Globus pallidus (tissue), 1 donor: ENCODE measurements around the gene RILPL1.
"Not testable (repeated sequence)": the region's sequence is repeated elsewhere in the genome, so short reads cannot be mapped to it uniquely, and the experiment has no call there.

Experiments used
- DNase-seq: peaks from one replicate; pipeline ENCODE4 v3.0.0-alpha.2; 2015; ENCODE audit warnings: low spot score

The RILPL1 gene

DNA sequence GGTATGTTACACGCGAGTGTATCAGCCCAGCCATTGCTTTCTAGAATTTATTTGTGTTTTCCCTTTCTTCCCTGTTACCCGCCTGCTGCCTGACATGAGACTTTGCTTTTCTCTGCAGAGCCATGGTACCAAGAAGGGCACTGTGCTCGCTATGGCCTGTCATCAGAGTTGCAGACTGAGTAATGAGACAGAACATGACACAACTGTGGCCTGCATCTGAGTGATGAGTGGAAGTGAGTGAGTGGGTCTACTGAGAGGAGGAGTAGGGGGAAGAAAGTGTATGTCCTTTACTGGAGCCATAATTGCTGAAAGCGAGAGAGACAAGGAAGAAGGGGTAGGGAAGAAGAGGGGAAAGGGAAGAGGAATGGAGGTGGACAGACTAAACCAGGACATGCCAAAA, 2.9 kb downstream of the RILPL1 start:
- DNase-seq: no peak

DNA sequence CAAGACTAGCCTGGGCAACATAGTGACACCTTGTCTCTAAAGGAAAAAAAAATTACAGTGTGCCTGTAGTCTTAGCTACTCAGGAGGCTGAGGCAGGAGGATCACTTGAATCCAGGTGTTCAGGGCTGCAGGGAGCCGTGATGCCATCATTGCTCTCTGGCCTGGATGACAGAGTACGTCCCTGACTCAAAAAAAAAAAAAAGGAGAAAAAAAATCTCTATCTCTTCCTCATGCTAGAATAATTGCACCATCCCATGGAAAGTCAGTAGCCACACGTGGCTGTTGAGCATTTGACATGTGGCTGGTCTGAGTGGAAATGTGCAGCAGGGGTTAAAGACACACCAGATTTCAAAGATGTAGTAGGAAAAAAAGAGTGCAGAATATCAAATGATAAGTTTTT, 3.8 kb downstream of the RILPL1 start:
- no peak for DNase-seq

DNA sequence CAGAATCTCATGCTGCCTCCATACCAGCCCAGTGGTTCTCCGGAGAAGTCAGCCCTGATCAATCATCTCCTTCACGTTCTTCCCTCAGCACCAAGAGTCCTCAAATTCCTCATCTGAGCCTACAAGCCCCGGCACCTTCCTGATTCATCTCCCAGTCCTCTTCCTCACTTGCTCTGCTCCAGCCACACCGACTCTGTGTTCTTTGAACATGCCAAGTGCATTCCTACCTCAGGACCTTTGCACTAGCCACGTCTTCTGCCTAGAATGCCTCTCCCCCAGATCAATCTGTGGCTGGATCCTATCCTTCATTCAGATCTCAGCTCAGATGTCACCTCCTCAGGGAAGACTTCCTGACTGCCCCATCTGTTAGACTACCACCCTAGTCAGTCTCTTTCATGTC, 4.7 kb downstream of the RILPL1 start:
- DNase-seq: no peak

DNA sequence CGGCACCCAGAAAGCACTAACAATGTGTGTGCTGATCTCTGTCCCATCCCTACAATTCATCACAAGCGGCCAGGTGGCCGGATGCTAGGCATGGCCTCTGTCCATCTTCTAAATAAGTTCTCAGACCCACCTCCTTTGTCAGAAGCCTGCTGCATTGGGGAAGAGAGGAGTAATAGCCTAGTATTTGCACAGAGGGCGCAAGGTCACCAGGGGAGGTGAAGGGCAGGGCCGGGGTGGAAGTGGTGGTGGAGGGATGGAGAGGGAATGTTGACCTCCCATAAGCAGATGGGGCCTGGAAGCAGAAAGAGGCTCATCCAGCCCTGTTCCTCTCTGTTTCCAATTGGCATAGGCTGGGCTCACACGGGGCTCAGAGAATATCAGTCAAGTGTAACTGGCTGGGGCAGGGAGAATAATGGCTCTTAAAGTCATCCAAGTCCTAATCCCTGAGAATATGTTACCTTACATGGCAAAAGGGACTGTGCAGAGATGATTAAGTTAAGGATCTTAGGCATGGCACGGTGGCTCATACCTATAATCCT, 6.9 kb downstream of the RILPL1 start:
- DNase-seq: no peak

DNA sequence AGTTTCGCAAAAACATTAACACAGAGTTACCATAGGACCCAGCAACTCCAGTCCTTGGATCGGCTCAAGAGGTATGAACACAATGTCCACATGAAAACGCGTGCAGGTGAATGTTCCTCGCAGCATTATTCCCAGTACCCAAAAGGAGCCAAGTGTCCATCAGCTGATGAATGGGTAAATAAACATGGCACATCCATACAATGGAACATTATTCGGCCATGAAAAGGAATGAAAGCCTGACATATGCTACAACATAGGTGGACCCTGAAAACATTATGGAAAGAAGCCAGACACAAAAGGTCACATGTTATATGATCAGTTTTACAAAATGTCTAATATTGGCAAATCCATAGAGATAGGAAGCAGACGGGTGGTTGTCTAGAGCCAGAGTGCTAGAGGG, 9.1 kb downstream of the RILPL1 start:
- DNase-seq: no peak

DNA sequence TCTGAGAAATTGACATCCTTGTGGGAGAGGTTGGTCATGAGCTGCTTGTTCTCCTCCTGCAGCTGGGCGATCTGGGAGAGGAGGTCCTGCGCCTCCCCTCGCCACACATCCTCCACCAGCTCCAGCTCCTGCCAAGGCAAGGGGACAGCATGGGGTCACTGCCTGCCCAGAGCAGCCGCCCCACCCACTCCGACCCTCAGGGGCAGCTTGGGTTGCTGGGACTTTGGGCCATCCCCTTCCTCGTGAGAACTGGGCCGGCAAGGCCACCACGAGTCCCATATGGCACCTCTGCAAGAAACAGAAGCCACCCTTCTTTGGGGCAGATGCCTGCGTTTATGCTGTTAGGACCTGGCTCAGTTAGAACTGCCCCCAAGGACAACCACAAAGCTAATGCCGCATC, 10.0 kb downstream of the RILPL1 start:
- no peak for DNase-seq

DNA sequence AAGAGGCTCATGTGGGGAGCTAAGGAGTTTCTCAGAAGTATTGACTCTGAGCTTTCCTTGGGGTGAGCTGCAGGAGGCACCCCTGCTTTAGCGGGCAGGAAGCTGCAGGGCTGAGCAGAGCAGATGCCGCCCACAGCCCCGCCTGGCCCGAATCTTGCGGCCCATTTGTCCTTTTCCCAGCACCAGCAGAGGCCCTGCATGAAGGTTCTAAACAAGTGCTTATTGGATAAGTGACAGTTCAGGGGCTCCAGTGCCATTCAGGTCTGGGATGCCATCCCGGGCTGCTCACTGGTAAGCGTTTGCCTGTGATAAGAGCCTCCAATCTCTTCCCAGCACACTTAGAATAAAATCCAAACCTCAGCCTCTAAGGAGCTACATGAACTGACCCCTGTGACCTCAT, 11.4 kb downstream of the RILPL1 start:
- DNase-seq: no peak

DNA sequence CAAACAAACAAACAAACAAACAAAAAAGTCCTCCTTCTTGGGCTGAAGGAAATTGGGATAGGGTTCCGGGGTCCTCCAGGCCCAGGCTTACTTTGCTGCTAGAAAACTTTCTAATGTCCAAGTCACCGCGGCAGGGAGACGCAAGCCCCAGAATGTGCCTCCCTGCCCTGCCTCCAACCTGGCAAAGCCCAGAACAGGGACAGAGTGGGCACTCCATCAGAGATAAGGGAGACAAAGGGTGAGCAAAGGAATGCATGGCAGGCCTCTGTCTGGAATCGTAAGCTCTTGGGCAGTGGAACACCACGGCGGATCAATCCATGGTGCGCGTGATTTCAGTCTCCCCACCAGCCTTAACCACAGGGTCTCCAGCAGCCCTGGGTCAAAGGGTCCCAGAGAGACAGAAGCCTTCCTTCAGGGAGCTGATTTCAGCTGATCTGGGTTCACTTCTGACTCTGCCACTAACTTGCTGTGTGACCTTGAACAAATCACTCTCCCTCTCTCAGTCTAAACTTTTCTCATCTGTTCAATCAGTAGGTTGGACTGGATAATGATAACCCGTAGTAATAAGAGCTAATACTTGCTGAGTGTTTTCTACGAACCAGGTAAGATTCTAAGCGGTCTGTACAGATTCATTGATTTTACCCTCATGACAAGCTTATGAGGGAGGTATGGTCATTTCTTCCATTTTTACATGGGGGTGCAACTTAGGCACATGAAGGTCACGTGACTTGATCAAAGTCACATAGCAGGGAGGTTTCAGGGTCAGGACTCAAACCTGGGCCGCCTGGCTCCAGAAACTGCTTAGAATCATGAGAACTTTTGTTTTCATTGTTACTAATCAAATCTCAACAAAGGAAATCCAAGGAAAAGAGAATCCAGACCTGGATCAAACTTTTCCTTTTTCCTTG, 12.7 kb downstream of the RILPL1 start:
- no peak for DNase-seq

DNA sequence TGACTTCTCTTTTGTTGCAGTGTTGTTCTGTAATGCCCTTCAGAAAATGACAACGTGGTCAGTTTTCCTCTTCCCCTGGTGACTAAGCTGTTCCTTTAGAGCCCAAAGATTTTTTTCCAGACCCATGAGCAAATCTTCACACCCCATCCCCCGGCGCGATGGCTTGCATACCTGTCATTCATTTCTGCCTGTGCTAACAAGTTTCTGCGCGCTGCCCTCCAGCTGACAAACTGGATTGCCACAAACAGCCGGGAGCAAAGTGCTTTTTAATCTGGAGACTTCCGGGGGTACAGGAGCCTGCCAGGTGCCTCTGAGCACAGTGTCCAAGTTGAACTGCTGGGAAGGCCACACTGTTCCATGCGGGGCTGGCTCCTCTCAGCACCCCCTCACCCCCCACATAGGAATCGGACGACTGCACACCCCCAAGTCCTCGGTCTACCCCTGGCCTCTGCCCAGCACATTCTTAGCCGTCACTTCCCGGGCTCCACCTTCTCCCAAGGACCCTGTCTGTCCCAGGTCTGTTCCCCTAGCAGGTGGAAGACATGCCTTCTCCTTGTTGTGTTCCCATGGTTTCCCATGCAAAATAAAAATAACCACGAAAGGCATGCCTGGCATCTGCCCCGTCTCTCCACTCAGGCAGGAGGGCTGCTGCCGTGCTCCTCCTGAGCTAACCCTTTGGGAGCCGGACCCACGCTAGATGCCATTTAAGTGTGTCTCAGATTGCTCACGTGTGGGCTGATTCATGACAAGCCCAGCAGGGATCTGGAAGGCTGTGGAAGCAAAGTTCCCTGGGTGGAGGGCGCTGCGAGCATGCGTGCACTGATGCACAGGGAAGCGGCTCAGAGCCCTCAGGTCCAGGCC, 14.1 kb downstream of the RILPL1 start:
- no peak for DNase-seq

DNA sequence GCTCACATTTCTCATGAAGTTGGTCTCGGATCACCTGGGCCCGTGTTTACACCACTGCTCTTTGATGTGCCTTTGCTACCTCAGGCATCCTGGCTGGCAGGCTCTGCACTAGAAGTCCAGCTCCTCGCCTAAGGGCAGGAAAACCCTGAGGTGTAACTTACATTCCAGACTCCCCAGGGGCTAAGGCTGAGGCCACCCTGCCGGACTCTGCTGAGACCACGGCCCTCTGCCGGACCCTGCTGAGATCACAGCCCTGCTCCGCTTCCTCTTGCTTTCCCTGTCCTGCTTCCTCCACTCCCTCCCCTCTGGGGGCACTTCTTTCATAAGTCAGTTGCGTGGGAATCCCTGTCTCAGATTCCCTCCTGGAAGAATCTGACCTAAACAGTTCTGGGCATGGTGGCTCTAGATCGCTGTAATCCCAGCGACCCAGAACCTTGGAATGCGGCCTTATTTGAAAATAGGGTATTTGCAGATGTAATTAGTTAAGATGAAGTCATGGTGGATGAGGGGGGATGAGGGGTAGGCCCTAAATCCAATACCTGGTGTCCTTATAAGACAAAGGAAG, 17.2 kb downstream of the RILPL1 start:
- DNase-seq: no peak

DNA sequence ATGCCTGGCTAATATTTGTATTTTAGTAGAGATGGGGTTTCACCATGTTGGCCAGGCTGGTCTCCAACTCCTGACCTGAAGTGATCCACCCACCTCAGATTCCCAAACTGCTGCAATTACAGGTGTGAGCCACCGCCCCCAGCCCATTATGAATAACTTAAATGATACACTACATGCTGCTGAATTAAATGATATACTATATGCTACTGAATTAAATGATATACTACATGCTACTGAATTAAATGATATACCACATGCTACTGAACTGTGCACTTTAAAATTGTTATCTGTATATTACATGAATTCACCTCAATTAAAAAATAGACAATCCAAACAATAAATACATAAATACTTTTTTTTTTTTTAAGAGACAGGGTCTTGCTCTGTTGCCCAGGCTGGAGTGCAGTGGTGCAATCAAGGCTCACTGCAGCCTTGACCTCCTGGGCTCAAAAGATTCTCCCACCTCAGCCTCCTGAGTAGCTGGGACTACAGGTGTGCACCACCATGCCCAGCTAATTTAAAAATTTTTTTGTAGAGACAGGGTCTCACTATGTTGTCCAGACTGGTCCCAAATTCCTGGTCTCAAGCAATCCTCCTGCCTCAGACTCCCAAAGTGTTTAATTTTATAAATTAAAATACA, 18.8 kb downstream of the RILPL1 start:
- DNase-seq: not testable (repeated sequence)

DNA sequence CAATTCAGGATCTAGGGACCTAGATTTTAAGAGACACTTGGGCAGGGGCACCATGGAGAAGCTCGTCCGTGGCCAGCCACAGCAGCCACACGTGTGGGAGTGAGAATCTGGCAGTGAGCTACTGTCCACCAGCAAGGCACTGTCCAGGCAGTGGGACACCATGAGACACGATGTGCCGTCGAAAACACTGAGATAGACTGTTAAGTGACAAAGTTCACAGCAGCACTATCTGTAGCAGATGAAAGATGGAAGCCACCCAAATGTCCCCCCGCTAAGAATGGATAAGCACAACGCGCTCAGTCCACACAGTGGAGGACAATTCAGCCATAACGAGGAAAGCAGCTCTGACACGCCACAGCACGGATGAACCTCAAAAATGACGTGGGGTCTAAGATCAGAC, 19.7 kb downstream of the RILPL1 start:
- no peak for DNase-seq

DNA sequence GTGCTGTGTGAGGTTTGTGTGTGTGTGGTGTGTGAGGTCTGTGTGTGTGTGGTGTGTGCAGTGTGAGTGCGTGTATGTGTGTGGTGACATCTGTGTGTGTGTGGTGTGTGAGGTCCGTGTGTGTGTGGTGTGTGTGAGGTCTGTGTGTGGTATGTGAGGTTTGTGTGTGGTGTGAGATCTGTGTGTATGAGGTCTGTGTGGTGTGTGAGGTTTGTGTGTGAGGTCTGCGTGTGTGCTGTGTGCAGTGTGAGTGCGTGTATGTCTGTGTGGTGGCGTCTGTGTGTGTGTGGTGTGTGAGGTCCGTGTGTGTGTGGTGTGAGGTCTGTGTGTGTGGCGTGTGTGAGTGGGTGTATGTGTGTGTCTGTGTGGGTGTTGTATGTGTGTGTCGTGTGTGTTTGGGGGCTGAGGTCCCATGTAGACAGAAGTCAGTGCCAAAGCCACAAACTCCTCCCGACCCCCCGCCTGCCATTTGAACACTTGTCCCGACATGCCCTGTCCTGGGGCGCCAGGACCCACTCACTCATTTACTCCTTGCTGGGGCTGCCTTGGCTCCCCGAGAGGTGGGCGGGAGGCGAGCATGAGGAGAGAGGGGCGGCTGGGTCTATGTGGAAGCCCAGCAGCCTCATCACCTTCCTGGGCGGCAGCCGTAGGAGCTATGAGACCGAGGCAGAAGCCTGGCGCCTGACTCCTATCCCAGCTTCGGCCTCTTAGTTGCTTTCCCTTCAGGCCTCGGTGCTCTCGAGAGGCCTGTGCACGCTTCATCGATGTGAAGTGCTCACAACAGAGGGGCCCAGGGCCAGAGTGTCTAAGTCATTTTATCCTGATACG, 20.5 kb downstream of the RILPL1 start:
- DNase-seq: no peak

DNA sequence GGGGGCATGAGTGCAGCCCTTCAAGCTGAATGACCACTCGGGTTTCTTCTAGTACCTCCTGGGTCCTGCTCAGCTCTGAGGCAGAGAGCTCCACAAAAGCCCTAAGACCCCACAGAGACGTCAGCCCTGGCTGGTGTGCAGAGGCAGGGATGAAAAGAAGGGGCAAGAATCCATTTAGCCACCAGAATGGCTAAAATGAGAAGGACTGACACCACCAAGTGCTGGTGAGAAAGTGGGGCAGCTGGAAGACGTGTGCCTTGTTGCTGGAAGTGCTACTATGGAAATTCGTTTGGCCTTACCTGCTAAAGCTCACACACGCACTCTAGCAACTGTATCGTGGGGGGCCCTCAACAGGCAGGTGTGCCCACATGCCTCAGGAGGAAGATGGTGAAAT, 26.7 kb downstream of the RILPL1 start:
- no peak for DNase-seq

DNA sequence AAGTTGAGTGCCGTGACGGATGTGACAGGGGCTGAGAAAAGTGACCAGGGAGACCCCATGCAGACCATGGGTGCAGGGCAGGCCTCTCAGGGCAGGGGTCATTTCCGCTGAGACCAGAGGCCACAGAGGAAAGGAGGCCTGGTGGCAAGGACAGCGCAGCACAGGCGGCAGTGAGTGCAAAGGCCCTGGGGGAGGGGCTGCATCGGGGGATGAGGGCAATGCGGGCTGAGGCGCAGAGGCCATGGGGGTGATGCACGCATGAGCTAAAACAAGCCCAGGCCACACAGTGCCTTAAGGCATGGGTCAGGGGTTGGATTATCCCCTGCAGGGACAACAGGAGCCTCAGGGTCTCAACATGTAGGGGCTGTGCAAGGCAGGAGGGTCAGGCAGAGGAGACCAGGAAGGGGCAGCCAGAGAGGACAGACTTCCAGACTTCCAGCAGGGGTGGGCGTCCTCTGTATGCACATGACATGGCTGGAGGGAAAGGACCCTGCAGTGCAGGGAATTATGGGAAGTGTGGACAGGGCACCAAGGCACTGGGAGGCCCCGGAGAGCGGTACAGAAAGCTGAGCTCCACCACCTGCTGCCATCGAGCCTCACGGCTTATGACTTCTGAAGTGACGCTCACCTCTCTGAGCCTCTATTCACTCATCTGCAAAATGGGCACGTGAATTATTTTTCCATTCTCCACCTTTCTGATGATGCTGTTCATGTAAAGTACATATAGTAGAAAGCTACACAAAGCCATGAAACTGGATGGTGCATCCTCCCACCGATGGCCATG, 27.3 kb downstream of the RILPL1 start:
- no peak for DNase-seq

DNA sequence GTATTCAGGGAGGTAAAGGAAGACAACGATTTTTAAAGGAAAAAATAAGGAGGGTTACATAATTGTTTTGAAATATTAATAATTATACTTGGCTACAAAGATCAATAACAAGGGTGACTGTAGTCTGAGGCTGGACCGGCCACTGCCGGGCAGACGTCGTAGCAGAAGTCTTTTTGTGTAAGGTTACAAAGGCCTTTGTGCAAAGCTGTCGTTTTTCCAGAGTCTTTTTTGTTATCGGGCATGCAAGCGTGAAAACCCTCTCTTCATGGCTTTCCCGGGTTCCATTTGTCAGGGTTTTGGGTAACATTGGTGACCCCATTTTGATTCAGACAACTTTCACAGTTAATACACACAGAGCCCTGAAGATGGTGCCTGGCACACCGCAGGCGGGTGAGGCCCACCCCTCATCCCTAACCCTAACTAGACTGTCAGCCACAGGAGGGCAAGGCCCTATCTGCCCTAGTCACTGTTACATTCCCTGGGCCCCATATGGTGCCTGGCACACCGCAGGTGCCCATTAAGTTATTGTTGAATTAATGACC, 31.3 kb downstream of the RILPL1 start:
- DNase-seq: peak; percentile 81

DNA sequence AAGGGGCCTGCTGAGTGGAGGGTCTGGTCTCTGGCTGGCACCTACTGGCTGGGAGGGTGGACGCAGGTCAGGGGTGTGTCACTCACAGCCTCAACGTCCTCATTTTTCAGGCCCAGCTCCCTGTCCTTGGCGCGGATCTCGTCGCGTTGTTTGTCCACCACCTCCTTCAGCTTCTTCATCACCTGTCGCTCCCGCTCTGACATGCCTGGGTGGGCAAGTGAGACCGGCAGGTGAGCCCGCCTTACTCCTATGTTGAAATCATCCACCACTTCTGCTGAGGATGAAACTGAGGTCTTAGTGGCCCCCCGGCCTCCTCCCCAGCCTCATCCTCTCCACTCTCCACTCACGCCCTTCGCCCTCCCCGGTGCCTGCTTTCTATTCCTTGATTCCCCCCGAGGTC, 34.2 kb downstream of the RILPL1 start:
- DNase-seq: no peak

DNA sequence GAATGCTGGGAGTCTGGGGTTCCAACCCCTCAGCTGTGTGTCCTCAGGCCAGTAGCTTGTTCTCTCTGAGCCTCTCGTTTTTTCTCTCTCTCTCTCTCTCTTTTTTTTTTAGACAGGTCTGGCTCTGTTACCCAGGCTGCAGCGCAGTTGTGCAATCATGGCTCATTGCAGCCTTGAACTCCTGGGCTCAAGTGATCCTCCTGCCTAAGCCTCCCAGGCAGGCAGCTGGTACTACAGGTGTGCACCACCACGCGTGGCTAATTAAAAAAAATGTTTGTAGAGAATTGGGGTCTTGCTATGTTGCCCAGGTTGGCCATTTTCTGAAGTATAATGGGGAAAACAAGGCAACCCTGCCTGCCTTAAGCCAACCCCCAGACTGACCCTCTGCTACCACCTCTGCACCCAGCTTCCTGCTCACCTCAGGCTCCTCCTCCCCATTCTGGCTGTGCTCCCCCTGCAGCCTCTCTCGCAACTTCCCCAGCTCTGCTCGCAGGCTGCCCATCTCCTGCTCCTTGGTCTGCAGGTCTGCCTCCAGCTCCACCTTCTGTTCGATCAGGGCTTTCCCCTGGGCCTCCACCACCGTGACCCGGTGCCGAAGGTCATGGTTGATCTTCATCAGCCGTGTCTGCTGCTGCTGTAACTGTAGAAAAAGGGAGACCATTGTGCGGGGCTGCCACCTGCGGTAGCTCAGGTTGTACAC, 35.2 kb downstream of the RILPL1 start:
- DNase-seq: no peak

DNA sequence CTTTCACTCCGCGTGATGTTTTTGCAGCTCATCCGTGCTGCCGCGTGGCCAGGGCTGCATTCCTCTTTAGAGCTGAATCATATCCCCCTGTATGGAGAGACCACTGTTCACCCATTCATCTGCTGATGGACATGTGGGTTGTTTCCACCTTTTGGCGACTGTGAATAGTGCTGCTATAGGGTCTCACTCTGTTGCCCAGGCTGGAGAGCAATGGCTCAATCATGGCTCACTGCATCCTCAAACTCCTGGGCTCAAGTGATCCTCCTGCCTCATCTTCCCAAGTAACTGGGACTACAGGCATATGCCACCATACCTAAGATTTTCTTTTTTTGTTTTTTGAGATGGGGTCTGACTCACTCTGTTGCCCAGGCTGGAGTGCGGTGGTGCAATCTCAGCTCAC, 36.5 kb downstream of the RILPL1 start:
- DNase-seq: no peak
